Right hindlimb (tissue), 1 donor: Measurements from ENCODE around the gene SLC26A2.
A peak's percentile ranks its signal among the peaks of the same experiment; 100 is the strongest.
"Not testable (repeated sequence)": the region's sequence is repeated elsewhere in the genome, so short reads cannot be mapped to it uniquely, and the experiment has no call there.

Experiments used
- DNase-seq: peaks from one replicate; pipeline ENCODE4 v3.0.0-alpha.2; 2018

Gene SLC26A2

DNA sequence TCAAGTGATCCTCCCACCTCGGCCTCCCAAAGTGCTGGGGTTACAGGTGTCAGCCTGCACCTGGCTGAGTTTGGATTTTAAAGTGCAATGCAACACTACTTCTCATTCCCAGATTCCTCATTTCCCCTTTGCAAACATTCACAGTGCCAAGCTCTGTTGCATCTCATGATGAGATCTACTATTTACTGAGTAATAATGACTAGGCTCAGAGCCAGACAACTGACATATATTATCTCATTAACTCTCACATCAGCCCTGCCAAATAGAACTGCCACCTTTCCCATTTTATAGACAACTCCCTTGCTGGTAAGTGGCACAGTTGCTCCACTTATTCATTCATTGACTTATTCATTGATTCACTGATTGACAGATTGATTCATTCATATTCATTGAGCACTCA, 22.9 kb upstream of the SLC26A2 start:
- no peak for DNase-seq

DNA sequence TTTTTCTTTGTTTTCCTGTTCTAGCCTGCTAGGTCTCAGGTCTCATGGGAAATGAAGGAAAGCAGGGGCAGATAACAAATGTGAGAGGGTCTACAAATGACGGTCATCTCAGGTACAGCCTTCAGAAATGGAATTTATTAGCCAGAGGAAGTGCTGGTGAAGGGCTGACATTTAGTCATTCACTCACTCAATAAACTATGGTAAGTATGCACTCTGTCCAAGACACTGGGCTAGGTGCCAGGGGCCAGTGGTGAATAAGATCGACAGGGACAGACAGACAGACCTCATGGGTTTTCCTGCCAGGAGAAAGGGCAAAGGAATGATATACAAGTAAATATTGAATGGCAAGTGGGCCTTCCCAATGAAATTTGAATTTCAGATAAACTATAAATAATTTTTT, 22.3 kb upstream of the SLC26A2 start:
- no peak for DNase-seq

DNA sequence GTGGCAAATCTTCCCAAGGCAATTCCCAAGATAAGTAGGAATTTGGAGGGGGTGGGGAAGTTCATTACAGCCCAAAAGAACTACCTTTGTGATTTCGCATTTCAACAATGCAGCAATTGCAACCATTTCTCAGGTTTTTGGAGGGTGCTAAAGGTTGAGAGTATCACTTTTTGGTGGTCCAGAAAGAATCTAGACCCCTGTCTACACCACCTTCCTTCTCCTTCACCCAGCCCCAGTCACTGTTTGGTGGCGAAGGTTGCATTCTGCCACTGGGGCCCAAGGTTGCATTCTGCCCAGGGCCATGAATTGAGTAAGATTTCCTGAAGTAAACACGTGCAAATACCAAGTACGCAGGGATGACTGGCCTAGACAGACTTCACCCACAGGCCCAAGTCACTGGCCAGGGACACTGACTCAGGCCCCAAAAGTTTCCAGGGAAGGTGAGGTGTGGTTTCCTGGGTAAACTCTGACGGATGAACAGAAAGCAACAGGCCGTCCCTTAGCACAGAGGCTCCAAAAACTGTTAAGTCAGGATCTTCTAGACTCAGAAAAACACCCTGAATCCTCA, 21.7 kb upstream of the SLC26A2 start:
- no peak for DNase-seq

DNA sequence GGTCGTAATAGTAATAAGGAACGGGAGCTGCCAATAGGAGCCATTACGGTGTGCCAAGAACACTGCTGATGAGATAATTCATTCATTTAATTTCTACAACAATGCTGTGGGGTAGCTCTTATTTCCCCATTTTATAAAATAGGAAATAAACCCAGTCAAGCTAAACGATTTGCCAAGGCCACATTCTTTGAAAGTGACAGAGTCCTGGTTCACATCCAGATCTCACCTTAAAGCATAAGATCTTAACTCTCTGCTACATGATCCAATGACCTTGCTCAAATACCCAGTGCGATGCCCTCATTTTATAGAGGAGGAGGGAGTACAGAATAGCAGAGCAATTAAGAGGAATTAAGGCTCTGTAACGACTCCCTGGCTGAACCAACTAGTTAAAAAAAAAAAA, 21.0 kb upstream of the SLC26A2 start:
- DNase-seq, result no peak

DNA sequence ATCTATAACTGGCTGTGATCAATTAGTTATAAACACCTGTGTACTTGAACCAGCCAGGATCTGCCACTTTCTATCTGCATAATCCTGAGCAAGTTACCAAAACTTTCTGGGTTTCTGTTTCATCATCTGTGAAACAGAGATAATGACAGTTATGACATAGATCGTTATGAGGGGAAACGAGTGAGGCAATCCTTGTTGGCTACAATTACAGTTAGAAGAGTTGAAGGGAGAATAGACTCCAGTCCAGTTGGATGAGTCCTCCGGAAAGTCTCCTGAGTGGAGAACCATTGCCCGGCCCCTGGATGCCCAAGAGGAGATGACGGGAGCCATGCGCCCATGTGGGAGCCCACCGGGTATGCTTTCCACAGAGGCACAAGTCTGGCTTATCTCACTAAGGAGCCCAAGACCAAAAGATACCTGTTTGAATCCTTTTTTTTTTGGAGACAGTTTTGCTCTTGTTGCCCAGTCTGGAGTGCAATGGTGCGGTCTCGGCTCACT, 20.4 kb upstream of the SLC26A2 start:
- DNase-seq, result no peak

DNA sequence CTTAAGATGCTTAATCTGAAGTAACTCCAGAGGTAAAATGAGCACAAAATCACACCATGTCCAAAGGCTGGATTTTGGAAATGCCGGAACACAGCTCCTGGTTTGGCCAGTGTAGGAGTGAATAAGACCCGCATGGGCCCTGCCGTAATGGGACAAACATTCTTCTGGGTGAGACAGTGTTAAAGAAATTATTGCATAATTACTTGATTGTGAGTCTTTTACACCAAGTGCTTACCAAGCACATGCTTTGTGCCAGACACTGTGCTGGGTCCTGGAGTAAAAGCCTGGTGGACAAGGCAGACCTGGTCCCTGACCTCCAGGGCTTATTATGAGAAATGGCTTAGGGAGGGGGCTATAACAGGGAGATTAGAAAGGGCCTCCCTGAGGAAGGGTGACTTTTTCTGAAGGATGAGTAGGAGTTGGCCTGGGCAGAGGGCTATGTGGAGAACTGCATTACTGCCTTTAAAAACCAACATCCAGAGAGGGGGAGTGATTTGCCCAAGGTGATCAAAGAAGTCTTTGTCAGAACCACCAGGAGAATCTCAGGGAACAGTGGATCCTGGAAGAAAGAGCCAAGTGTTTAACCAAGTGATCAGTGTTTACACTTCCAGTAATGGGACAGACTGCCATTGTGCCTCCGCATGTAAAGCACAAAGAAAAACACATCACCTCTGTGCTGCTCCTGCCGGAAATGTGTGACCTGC, 19.5 kb upstream of the SLC26A2 start:
- no peak for DNase-seq

DNA sequence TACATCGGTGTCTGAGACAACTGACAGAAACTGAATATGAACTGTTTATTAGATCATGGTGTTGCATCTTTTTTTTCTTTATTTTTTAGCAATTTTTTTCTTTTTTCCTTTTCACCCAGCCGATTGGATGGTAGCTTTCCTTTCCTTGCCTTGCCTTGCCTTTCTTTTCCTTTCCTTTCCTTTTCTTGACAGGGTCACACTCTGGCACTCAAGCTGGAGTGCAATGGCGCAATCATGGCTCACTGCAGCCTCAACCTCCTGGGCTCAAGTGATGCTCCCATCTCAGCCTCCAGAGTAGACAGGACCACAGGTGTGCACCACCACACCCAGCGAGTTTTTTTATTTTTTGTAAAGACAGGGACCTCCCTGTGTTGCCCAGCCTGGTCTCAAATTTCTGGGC, 18.8 kb upstream of the SLC26A2 start:
- DNase-seq, result no peak

DNA sequence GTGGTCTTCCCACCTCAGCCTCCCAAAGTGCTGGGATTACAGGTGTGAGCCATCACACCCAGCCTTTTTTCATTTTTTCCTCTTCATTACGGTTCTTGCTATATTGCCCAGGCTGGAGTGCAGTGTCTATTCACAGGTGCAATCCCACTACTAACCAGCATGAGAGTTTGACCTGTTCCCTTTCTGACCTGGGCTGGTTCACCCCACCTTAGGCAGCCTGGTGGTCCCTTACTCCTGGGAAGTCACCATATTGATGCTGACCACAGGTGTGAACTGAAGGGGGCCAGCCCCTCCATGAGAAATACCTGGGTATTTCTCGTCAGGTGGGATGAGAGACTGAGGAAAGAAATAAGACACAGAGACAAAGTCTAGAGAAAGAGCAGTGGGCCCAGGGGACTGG, 18.4 kb upstream of the SLC26A2 start:
- DNase-seq, result no peak

DNA sequence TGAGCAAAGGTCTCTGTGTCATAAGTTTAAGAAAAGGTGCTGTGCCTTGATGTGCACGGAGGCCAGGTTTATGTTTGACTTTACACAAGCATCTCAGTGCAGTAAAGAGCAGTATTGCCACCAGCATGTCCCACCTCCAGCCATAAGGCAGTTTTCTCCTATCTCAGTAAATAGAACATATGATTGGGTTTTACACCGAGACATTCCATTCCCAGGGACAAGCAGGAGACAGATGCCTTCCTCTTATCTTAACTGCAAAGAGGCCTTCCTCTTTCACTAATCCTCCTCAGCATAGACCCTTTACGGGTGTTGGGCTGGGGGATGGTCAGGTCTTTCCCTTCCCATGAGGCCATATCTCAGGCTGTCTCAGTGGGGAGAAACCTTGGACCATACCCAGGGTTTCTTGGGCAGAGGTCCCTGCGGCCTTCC, 17.8 kb upstream of the SLC26A2 start:
- DNase-seq, result not testable (repeated sequence)

DNA sequence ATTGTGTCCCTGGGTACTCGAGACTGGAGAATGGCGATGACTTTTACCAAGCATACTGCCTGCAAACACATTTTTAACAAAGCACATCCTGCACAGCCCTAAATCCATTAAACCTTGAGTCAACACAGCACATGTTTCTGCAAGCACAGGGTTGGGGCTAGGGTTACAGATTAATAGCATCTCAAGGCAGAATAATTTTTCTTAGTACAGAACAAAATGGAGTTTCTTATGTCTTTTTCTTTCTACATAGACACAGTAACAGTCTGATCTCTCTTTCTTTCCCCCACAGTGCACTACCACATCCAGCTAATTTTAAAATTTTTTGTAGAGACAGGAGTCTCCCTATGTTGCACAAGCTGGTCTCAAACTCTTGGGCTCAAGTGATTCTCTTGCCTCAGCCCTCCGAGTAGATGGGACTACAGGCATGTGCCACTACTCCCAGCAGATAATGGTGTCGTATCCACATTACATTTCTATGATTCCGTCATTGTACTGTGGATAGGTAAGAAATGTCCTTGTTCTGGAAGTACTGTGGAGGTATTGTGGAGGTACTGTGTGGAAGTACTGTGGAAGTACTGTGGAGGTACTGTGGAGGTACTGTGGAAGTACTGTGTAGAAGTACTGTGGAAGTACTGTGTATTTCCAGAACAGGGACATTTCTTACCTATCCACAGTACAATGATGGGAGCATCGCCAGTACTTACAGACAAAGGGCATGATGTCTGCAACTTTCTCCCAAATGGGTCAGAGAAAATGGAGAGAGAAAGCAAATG, 17.2 kb upstream of the SLC26A2 start:
- not testable (repeated sequence) for DNase-seq

DNA sequence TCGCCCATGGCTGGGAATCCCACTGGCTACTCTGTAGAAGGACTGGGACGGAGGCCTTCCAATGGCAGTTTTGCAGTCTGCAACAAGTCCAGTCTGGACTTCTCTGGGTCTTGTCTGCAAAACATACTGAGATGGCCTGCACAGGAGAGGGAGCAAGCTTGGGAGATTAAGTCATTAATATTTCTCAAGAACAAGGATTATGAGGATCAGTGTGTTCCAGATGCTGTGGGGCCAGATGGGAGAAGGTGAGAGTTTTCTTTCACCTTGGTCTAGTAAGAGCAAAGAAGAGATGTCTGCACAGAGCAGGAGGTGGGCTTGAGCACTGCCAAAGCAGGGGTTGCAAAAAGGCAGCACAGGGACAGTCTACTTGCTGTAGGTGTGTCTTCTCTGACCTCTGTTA, 15.9 kb upstream of the SLC26A2 start, which contains the start of gene PDE6A:
Gene PDE6A, minus strand, starts transcription at position 128 of the 400 bp plus-strand sequence. Its CDS starts 120 bp downstream, at position 8.
- no peak for DNase-seq

DNA sequence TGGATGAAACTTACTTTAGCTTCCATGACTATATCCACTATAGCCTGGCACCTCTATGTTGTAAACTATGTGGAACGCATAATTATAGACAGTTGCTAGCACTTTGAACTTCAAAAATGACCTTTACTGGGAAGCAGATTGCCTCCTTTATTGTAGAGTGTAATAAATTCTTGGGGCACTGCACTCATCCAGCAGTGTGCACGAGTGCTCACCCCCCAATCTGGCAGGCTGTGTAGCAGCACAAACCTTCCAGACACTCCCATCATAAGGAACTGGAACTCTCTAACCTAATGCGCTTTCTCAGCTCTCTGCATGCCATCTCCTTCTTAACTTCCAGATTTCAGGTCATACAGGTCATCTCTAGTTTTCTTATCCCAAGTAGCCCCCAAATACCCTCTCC, 14.4 kb upstream of the SLC26A2 start:
- no peak for DNase-seq

DNA sequence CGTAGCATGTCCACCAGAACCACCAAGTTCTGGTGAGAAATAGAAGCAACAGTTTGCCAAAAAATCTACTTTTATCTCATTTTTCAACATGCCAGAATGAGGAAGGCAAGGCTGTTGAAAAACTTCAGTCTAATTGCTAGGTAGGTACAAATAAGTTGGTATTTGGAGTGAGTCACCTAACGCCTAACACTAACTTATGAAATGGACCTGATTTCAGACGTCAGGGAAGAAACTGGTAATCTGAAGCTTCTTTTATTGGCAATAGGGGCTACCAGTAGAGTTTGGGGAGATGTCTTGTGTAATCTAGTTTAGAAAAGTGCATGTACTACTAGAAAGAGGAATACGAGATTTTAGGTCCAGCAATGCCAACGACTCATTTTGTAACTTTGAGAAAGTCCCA, 11.6 kb upstream of the SLC26A2 start:
- no peak for DNase-seq

DNA sequence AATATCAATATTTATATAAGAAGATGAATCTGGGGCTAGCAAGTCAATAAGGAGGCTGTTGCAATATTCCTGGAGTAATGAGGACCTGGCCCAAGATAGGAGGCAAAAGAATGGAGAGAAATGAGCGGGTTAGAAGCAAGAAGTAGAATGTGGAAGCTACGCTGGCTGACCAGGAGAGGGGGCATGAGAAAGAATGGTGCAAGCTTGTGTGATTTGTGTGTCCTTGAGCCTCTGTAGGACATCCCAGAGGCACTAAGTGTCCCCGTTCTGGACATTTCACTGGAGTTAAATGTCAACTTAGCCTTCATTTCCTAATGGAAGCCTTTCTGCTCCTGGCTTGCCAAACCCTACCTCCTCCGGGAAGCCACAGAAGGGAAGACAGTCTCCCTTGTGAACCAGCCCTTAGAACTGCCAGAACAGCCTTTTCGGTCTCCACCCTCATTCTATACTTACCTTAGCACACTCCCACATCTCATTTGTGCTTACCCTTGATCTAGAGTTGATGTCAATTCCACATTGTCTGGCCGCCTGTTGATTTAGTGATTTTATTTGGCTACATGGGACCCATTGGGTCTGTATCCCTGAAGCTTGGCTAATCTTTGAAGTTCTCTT, 9.3 kb upstream of the SLC26A2 start:
- DNase-seq, result no peak

DNA sequence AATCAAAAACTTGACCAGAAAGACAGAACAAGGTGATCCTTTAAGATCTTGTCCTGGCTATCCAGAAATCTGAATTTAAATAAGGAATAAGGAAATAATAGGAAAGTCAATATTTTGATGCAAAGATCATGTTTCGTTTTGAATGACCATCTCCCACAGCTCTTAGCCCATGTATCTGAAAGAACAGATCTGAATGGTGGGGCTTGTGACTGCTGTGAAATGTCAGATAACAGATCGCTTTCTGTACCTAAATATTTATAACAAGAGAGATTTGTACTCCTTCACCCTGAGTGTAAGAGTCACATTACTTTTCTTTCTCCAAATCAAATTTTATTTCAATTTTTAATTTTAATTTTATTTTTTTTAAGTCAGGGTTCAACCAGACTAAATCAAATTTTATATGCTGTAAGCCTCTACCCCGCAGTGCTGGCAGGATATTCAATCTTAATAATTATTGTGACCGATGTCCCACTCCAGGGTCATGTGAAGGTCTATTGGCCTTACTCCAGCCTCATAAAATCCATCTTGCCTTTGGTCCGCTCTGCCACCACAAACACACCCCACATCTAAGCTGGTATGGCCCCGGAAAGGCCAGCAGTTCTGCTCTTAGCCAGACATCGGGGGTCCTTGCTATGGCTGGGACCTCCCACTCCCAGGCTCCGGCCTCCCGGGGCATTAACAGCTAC, 7.0 kb upstream of the SLC26A2 start:
- DNase-seq, result no peak

DNA sequence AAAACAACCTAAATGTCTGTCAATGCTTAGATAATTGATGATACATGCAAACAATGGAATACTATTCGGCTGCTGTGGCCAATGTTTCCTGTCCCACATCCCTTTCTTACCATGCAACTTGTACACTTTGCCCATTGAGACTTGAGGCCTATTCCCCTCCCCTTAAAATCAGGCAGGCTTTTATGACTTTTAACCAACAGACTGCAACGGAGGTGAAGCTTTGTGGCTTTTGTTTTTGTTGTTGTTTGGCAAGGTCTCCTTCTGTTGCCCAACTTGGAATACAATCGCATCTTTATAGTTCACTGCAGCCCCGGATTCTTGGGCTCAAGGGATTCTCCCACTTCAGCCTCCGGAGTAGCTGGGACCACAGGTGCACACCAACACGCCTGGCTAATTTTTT, 5.8 kb upstream of the SLC26A2 start:
- DNase-seq, result no peak

DNA sequence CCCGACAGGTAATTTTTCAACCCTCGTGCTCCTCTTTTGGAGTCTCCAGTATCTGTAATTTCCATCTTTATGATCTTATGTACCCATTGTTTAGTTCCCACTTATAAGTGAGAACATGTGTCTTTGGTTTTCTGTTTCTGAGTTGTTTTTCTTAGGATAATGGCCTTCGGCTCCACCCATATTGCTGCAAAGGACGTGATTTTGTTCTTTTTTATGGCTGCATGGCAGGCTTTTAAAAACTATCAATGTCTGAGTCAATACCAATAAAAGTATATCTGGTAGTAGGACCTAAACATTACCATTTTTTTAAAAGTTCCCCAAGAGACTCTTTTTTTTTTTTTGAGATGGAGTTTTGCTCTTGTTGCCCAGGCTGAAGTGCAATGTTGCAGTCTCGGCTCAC, 3.9 kb upstream of the SLC26A2 start:
- no peak for DNase-seq

DNA sequence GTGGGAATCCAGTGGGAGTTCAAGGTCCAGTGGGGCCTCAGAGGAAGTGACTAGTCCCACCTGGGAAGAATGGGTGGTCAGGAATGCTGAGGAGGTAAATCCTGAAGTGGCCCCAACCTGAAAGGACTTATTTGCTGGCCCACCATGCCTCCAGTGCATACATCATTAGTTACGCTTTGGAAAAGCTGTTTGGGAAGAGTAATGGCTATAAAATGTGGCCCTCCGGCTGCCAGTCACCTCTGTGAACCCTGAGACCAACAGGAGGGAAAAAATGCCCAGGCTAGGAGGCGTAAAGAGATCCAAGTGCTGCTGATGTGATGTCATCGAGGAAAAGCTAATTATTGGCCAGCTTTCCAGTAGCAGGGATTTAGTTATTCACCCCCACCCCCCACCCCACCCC, 2.7 kb upstream of the SLC26A2 start:
- no peak for DNase-seq

DNA sequence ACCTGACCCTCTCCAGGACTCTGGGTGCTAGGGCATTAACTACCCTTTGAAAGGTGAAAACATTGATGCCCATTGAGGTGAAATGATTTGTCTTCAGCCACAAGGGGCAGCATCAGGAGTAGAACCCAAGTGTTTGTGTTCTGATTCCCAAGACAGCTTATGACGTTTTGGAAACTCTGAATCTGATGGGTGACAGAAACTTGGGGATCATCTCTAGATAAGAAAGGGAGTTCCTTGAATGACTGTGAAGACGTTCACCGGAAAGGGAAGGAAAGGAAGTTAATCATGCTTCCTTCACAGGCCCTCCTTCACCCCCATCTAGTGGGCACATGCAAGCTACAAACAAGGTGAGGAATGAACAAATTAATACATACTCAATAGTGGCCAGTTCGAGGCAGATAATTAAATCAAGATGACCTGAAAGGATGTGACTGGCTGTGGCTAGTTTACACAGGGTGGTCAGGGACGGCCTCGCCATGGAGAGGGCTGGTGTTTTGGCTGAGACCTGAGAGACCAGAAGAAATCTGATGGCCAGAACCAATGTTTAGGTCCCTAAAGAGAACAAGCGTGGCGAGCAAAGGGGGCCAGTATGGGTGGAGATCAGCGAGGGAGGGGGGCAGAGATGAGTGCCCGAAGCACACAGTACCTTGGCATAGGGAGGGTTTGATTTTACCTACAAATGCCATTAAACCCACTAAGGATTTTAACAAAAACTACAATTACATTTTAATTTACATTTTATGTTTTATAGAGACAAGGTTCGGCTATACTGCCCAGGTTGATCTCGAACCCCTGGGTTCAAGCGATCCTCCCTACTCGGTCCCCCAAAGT, 937 bp upstream of the SLC26A2 start:
- peak; percentile 22 for DNase-seq

DNA sequence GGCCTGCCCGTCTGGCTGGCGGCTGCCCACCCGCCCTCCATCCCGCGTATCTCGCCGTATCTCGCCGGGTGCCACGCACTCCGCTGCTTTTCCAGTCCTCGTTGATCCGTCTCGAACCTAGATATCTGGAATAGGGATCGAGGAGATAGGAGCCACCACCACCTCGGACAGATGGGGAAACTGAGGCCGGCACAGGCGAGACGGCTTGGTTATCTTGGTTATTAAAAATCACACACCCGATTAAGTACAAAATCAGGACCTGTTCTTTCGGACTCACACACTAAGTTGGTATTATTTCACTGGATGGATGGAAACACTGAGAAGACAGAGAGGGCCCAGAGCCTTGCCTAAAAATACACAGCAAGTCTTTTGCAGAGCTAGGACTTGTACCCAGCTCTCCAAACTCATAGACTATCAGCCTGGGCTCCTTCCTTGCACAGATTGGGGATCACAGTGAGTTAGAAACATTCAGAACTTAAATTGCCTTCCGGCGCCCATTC, 678 bp downstream of the SLC26A2 start:
- no peak for DNase-seq

DNA sequence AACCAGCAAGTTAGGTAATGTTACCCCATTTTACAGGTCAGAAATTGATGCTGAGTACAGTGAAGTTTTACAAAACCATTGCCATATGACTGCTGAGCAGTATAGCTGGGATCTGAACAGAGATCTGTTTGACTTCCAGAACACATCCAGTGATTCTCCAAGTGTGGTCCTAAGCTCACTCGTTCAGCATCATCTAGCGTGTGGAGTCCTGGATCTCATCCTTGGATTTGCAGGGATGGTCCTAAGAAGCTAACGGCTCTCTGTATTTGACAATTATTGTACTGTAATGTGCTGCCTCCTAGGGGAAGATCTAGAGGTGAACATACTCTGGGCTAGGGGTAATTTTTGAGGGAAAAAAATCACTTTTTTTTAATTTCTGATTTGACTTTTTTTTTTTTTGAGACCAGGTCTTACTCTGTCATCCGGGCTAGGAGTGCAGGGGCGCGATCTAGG, 1.4 kb downstream of the SLC26A2 start:
- DNase-seq, result no peak
